Sciatic nerve (tissue), 2 donors: ENCODE results near the gene SNAPC2. TPM values are rescaled to one million over a fixed set of nuclear protein-coding genes. Genes with fewer than 3 reads are reported as not detected.

Experiments
- ATAC-seq: fragments of 200-7000 bp; cut with Tn5 transposase; one replicate; pipeline ENCODE4 v1.9.1; 2020; ENCODE audit warnings: mild to moderate bottlenecking, moderate library complexity
- DNase-seq: peaks from one replicate; pipeline ENCODE4 v3.0.0-alpha.2; 2020; ENCODE audit warnings: low spot score
- intact Hi-C: fragments of 100-400 bp; cut with DNase I; formaldehyde crosslinking; loops from one replicate; pipeline ENCODE4 v1.14.2; 2022
- total RNA-seq: library from RNA; stranded (reverse); fragmentation: NEBNext Ultra II Directional; extraction: Animal tissue kit (Norgen Biotek cat#: 25700); gene quantifications from one replicate; pipeline ENCODE4 v1.2.1, GENCODE V29; 2021
- donor health status: DM: no; HTN: no; CAD: no.
- donor health status: DM: no; HTN: no; CAD: no.

Gene SNAPC2
- total RNA-seq, 1 donor from 2014 or later: 14.9 TPM

GRCh38 chr19:7907122-7907521 lies 13.0 kb upstream of the SNAPC2 start:
- intact Hi-C loops: no loop called here
- no peak for ATAC-seq
- no peak for DNase-seq

GRCh38 chr19:7907544-7907943 lies 12.6 kb upstream of the SNAPC2 start:
- ATAC-seq (no peak), DNase-seq (no peak)
- intact Hi-C loops: no loop called here

- intact Hi-C loops: no loop called here
- no peak for ATAC-seq
- no peak for DNase-seq
Observed at GRCh38 chr19:7908078-7908699, 11.9 kb upstream of the SNAPC2 start.

- ATAC-seq (no peak), DNase-seq (no peak)
- intact Hi-C loops: no loop called here
Observed at GRCh38 chr19:7908742-7909461, 11.2 kb upstream of the SNAPC2 start.

GRCh38 chr19:7909471-7910067 lies 10.6 kb upstream of the SNAPC2 start:
- intact Hi-C loops: loop anchor here (5.0 kb wide), 1 partner anchor 1198 kb away; the partner anchor contains the start of gene OR7G2
- no peak for DNase-seq
- no peak for ATAC-seq

GRCh38 chr19:7910321-7911161 lies 9.6 kb upstream of the SNAPC2 start:
- ATAC-seq (no peak), DNase-seq (peak; percentile 57)
- intact Hi-C loops: loop anchor here (5.0 kb wide), 1 partner anchor 1197 kb away; the partner anchor contains the start of gene OR7G2

GRCh38 chr19:7911508-7912143 lies 8.5 kb upstream of the SNAPC2 start:
- DNase-seq (no peak), ATAC-seq (no peak)

GRCh38 chr19:7912144-7912696 lies 7.9 kb upstream of the SNAPC2 start:
- intact Hi-C loops: loop anchor here (5.0 kb wide), 1 partner anchor 1195 kb away; the partner anchor contains the start of gene OR7G2
- ATAC-seq (no peak), DNase-seq (peak; percentile 58)

More at GRCh38 chr19:7911508-7912143, 8.5 kb upstream of the SNAPC2 start:
- intact Hi-C loops: loop anchor here (5.0 kb wide), 1 partner anchor 1196 kb away; the partner anchor contains the start of gene OR7G2

- no peak for ATAC-seq
- peak; percentile 56 for DNase-seq
- intact Hi-C loops: loop anchor here (5.0 kb wide), 1 partner anchor 1194 kb away; the partner anchor contains the start of gene OR7G2
Observed at GRCh38 chr19:7912697-7913564, 7.2 kb upstream of the SNAPC2 start.

- intact Hi-C loops: loop anchor here (5.0 kb wide), 1 partner anchor 1194 kb away; the partner anchor contains the start of gene OR7G2
- ATAC-seq (no peak), DNase-seq (no peak)
Observed at GRCh38 chr19:7913652-7914051, 6.5 kb upstream of the SNAPC2 start.

GRCh38 chr19:7914099-7914498 lies 6.0 kb upstream of the SNAPC2 start:
- intact Hi-C loops: loop anchor here (5.0 kb wide), 1 partner anchor 1193 kb away; the partner anchor contains the start of gene OR7G2
- no peak for ATAC-seq
- no peak for DNase-seq

GRCh38 chr19:7914598-7915045 lies 5.5 kb upstream of the SNAPC2 start, which contains the start of gene TGFBR3L:
Gene TGFBR3L, plus strand, starts transcription at chr19:7914830.
- no peak for ATAC-seq
- intact Hi-C loops: loop anchor here (5.0 kb wide), 1 partner anchor 1193 kb away; the partner anchor contains the start of gene OR7G2
- no peak for DNase-seq

GRCh38 chr19:7915250-7916102 lies 4.7 kb upstream of the SNAPC2 start:
- DNase-seq: no peak
- intact Hi-C loops: no loop called here
- no peak for ATAC-seq

GRCh38 chr19:7916103-7916954 lies 3.8 kb upstream of the SNAPC2 start:
- no peak for ATAC-seq
- intact Hi-C loops: no loop called here
- DNase-seq: peak; percentile 59

GRCh38 chr19:7916955-7917266 lies 3.2 kb upstream of the SNAPC2 start:
- intact Hi-C loops: no loop called here
- ATAC-seq: no peak

More at GRCh38 chr19:7916955-7917266, 3.2 kb upstream of the SNAPC2 start:
- DNase-seq: peak; percentile 55
